H1 (cell line): ENCODE results near the gene AMZ1.

ENCODE experiments used
- ATF2 ChIP-seq: IDR thresholded peaks from 2 replicates; pipeline ENCODE4 v1.6.1; 2012; ENCODE audit warnings: low read length, inconsistent platforms
- CBX8 ChIP-seq: fragments of 300-800, 300-1000 bp; sonication (generic); IDR thresholded peaks from 2 replicates; pipeline ENCODE4 v1.7.1; 2016; ENCODE audit warnings: low read depth, low read length, borderline replicate concordance
- CREB1 ChIP-seq: IDR thresholded peaks from 2 replicates; pipeline ENCODE4 v1.6.1; 2012; ENCODE audit warnings: inconsistent platforms
- CTCF ChIP-seq, 3 experiments: IDR thresholded peaks; 1 replicate in 2 of 3; 2 replicates in 1 of 3; pipeline versions ENCODE4 v1.5.1 to v1.6.1; 2011; ENCODE audit warnings: low read length in 3 of 3, mild to moderate bottlenecking in 3 of 3, inconsistent platforms in 2 of 3, low read depth in 1 of 3, moderate library complexity in 1 of 3; ENCODE audit not compliant: insufficient read depth in 1 of 3; ENCODE audit errors: control extremely low read depth in 1 of 3
- POLR2A ChIP-seq, 2 experiments: IDR thresholded peaks; 1 replicate in 1 of 2; 2 replicates in 1 of 2; pipeline ENCODE4 v1.6.1; 2011; ENCODE audit warnings: low read depth in 2 of 2, low read length in 2 of 2, mild to moderate bottlenecking in 2 of 2; ENCODE audit errors: control extremely low read depth in 1 of 2
- POLR2AphosphoS5 ChIP-seq: IDR thresholded peaks from 2 replicates; pipeline ENCODE4 v1.6.1; 2011; ENCODE audit warnings: low read depth, low read length
- SUZ12 ChIP-seq: fragments of 200-600 bp; sonication (generic); IDR thresholded peaks from 2 replicates; pipeline ENCODE4 v1.6.1; 2012; ENCODE audit warnings: mild to moderate bottlenecking, inconsistent platforms, low read length, moderate library complexity, mixed read lengths

- TF ChIP-seq CTCF (IDR thresholded peaks at IDR 0.05; ENCODE audit: control extremely low read depth in 1 of 3, insufficient read depth in 1 of 3, low read depth in 1 of 3, low read length in 3 of 3) (no peak), SUZ12 (no peak), ATF2 (no peak), CBX8 (no peak), POLR2A (IDR thresholded peaks at IDR 0.05; ENCODE audit: control extremely low read depth in 1 of 2, low read depth in 2 of 2, low read length in 2 of 2) (no peak), CREB1 (no peak), POLR2AphosphoS5 (no peak)
Measured at GRCh38 chr7:2718296-2718965, 30.4 kb downstream of the AMZ1 start.
